Heart left ventricle (tissue), 13 donors: Measurements from ENCODE around the gene GRB7.

Source experiments
- POLR2A ChIP-seq, 2 donors: fragments of 450-650 bp; IDR thresholded peaks; one replicate each; pipeline ENCODE4 v1.6.1; 2017; ENCODE audit warnings: antibody characterized with exemption in 2 of 2, mild to moderate bottlenecking in 2 of 2, moderate library complexity in 2 of 2
- TF ChIP-seq, protein P1 (sequence below), 12 donors: fragments of 200-600 bp; sonication (generic) in 4 of 12; IDR thresholded peaks; one replicate each; pipeline versions ENCODE4 v1.5.0 to v1.8.0; 2018 to 2022; ENCODE audit warnings: antibody characterized with exemption in 12 of 12, mild to moderate bottlenecking in 5 of 12
- donor health status: ischemic (EF 13 %, LVEDD 7.1; RV severe dilation, severe dysfunction).
- donor health status: DM: no; HTN: yes; CAD: no.
- donor health status: DM: no; HTN: no; CAD: no.
- donor health status: ischemic (EF 25% LVEDD 6.9; RV normal size, moderate dysfunction).
- donor health status: ischemic (EF 25% LVEDD 5.7; RV mildly dilated, moderate dysfunction).
- donor health status: ischemic (EF 35%, LVEDD 5.7; RV mildly dilated, moderate dysfunction).
- donor health status: nonischemic (EF 11% LVEDD 7.7; RV severe dilation, severe dysfunction).
- donor health status: DM: yes; HTN: yes; CAD: no.
- donor health status: PGD.
- donor health status: ischemic (EF 29% LVEDD 5.4; RV normal size, mild dysfunction).
- donor health status: nonischemic (EF 23%, LVEDD 6.1; RV moderate dilation, normal function).

GRCh38 chr17:39751637-39752036 lies 13.9 kb downstream of the GRB7 start:
- TF ChIP-seq, protein P1, sequence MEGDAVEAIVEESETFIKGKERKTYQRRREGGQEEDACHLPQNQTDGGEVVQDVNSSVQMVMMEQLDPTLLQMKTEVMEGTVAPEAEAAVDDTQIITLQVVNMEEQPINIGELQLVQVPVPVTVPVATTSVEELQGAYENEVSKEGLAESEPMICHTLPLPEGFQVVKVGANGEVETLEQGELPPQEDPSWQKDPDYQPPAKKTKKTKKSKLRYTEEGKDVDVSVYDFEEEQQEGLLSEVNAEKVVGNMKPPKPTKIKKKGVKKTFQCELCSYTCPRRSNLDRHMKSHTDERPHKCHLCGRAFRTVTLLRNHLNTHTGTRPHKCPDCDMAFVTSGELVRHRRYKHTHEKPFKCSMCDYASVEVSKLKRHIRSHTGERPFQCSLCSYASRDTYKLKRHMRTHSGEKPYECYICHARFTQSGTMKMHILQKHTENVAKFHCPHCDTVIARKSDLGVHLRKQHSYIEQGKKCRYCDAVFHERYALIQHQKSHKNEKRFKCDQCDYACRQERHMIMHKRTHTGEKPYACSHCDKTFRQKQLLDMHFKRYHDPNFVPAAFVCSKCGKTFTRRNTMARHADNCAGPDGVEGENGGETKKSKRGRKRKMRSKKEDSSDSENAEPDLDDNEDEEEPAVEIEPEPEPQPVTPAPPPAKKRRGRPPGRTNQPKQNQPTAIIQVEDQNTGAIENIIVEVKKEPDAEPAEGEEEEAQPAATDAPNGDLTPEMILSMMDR (IDR thresholded peaks at IDR 0.05), result no peak
- no peak for TF ChIP-seq POLR2A (IDR thresholded peaks at IDR 0.05)
